ENCODE data around the gene NRN1L.

- TF ChIP-seq CTCF (IDR thresholded peaks at IDR 0.05) (no peak), POLR2A (IDR thresholded peaks at IDR 0.05) (no peak)
Observed at GRCh38 chr16:67864594-67864993, 20.1 kb upstream of the NRN1L start.

All from esophagus squamous epithelium (tissue), 4 donors.